H1 (cell line): ENCODE results near the gene ALG5.

ENCODE experiments used
- ATF2 ChIP-seq: IDR thresholded peaks from 2 replicates; pipeline ENCODE4 v1.6.1; 2012; ENCODE audit warnings: low read length, inconsistent platforms
- CTCF ChIP-seq, 3 experiments: IDR thresholded peaks; 1 replicate in 2 of 3; 2 replicates in 1 of 3; pipeline versions ENCODE4 v1.5.1 to v1.6.1; 2011; ENCODE audit warnings: low read length in 3 of 3, mild to moderate bottlenecking in 3 of 3, inconsistent platforms in 2 of 3, low read depth in 1 of 3, moderate library complexity in 1 of 3; ENCODE audit not compliant: insufficient read depth in 1 of 3; ENCODE audit errors: control extremely low read depth in 1 of 3
- EGR1 ChIP-seq: IDR thresholded peaks from 2 replicates; pipeline ENCODE4 v1.6.1; 2011; ENCODE audit warnings: low read depth, low read length, borderline replicate concordance
- FOSL1 ChIP-seq: IDR thresholded peaks from 2 replicates; pipeline ENCODE4 v1.6.1; 2011; ENCODE audit warnings: mild to moderate bottlenecking, low read depth, low read length, moderate library complexity; ENCODE audit not compliant: insufficient read depth
- JUN ChIP-seq: IDR thresholded peaks from 2 replicates; pipeline ENCODE4 v1.6.1; 2011; ENCODE audit warnings: low read depth, mild to moderate bottlenecking, improper control_type of control experiment, low read length
- MAX ChIP-seq: IDR thresholded peaks from 2 replicates; pipeline ENCODE4 v1.6.1; 2012; ENCODE audit warnings: inconsistent platforms
- PHF8 ChIP-seq: fragments of 200-600 bp; sonication (generic); conservative IDR thresholded peaks from 2 replicates; pipeline ENCODE4 v1.7.1; 2012; ENCODE audit warnings: low read depth, mild to moderate bottlenecking, inconsistent platforms, low read length, moderate library complexity
- POLR2A ChIP-seq, 2 experiments: IDR thresholded peaks; 1 replicate in 1 of 2; 2 replicates in 1 of 2; pipeline ENCODE4 v1.6.1; 2011; ENCODE audit warnings: low read depth in 2 of 2, low read length in 2 of 2, mild to moderate bottlenecking in 2 of 2; ENCODE audit errors: control extremely low read depth in 1 of 2
- RBBP5 ChIP-seq: IDR thresholded peaks from 2 replicates; pipeline ENCODE4 v1.7.1; 2012; ENCODE audit warnings: low read depth, mild to moderate bottlenecking, inconsistent platforms, low read length, moderate library complexity, borderline replicate concordance
- RFX5 ChIP-seq: IDR thresholded peaks from 2 replicates; pipeline ENCODE4 v1.6.1; 2011; ENCODE audit warnings: low read depth, low read length, improper control_type of control experiment, borderline replicate concordance

- no peak for TF ChIP-seq RBBP5
- TF ChIP-seq POLR2A (IDR thresholded peaks at IDR 0.05; ENCODE audit: control extremely low read depth in 1 of 2, low read depth in 2 of 2, low read length in 2 of 2) = no peak
- no peak for TF ChIP-seq CTCF (IDR thresholded peaks at IDR 0.05; ENCODE audit: control extremely low read depth in 1 of 3, insufficient read depth in 1 of 3, low read depth in 1 of 3, low read length in 3 of 3)
- TF ChIP-seq JUN = no peak
- no peak for TF ChIP-seq FOSL1
- TF ChIP-seq PHF8 = no peak
- TF ChIP-seq MAX = no peak
- no peak for TF ChIP-seq EGR1
- no peak for TF ChIP-seq ATF2
- no peak for TF ChIP-seq RFX5
Measured at GRCh38 chr13:36920616-36921185, 78.4 kb downstream of the ALG5 start.
